NCI-H146 (cell line): ENCODE data around the gene RPGRIP1L.
"Not testable (repeated sequence)": the region's sequence is repeated elsewhere in the genome, so short reads cannot be mapped to it uniquely, and the experiment has no call there.

ENCODE experiments used
- DNase-seq: peaks from one replicate; lab custom pipeline; 2025; lab: John Stamatoyannopoulos, UW

Gene RPGRIP1L

GRCh38 chr16:53712065-53712464 lies 8.4 kb upstream of the RPGRIP1L start:
- DNase-seq = no peak

GRCh38 chr16:53711390-53711789 lies 7.7 kb upstream of the RPGRIP1L start:
- DNase-seq = no peak

- DNase-seq = no peak
These were observed 4.8 kb upstream of the RPGRIP1L start for GRCh38 chr16:53708490-53708889.

GRCh38 chr16:53707671-53708070 lies 4.0 kb upstream of the RPGRIP1L start:
- DNase-seq = no peak

- DNase-seq = no peak
These were observed 770 bp upstream of the RPGRIP1L start for GRCh38 chr16:53704445-53704813.

- DNase-seq = not testable (repeated sequence)
These were observed 5.4 kb downstream of the RPGRIP1L start for GRCh38 chr16:53698271-53698670.

GRCh38 chr16:53695070-53695469 lies 8.6 kb downstream of the RPGRIP1L start:
- DNase-seq = no peak

GRCh38 chr16:53693320-53693719 lies 10.3 kb downstream of the RPGRIP1L start:
- no peak for DNase-seq

- no peak for DNase-seq
These were observed 11.5 kb downstream of the RPGRIP1L start for GRCh38 chr16:53692146-53692545.

GRCh38 chr16:53690771-53691170 lies 12.9 kb downstream of the RPGRIP1L start:
- DNase-seq = no peak

GRCh38 chr16:53689636-53690035 lies 14.0 kb downstream of the RPGRIP1L start:
- DNase-seq = no peak

- no peak for DNase-seq
These were observed 16.9 kb downstream of the RPGRIP1L start for GRCh38 chr16:53686710-53687109.

- not testable (repeated sequence) for DNase-seq
These were observed 18.3 kb downstream of the RPGRIP1L start for GRCh38 chr16:53685334-53685733.

- DNase-seq = no peak
These were observed 22.3 kb downstream of the RPGRIP1L start for GRCh38 chr16:53681354-53681753.

- DNase-seq = no peak
These were observed 22.9 kb downstream of the RPGRIP1L start for GRCh38 chr16:53680756-53681155.

- DNase-seq = no peak
These were observed 24.8 kb downstream of the RPGRIP1L start for GRCh38 chr16:53678756-53679343.

- DNase-seq = no peak
These were observed 25.5 kb downstream of the RPGRIP1L start for GRCh38 chr16:53678155-53678554.

- DNase-seq = no peak
These were observed 30.5 kb downstream of the RPGRIP1L start for GRCh38 chr16:53673189-53673588.

- DNase-seq = no peak
These were observed 31.2 kb downstream of the RPGRIP1L start for GRCh38 chr16:53672461-53672860.

GRCh38 chr16:53668869-53669268 lies 34.8 kb downstream of the RPGRIP1L start:
- no peak for DNase-seq

- no peak for DNase-seq
These were observed 36.8 kb downstream of the RPGRIP1L start for GRCh38 chr16:53666786-53667415.

GRCh38 chr16:53664724-53665345 lies 38.8 kb downstream of the RPGRIP1L start:
- DNase-seq = no peak

GRCh38 chr16:53662072-53662471 lies 41.6 kb downstream of the RPGRIP1L start:
- no peak for DNase-seq

- no peak for DNase-seq
These were observed 48.7 kb downstream of the RPGRIP1L start for GRCh38 chr16:53654946-53655345.
